ENCODE measurements around the gene RFXANK.

GRCh38 chr19:19151418-19151817 is 40.6 kb upstream of the RFXANK start:
- TF ChIP-seq CTCF (IDR thresholded peaks at IDR 0.05; ENCODE audit: poor library complexity, severe bottlenecking) (no peak), POLR2AphosphoS5 (IDR thresholded peaks at IDR 0.05) (no peak), EZH2 (IDR thresholded peaks at IDR 0.05; ENCODE audit: borderline replicate concordance, insufficient read depth, low read length, poor library complexity, severe bottlenecking) (no peak), REST (IDR thresholded peaks at IDR 0.05; ENCODE audit: borderline replicate concordance) (no peak), MXI1 (conservative IDR thresholded peaks at IDR 0.05; ENCODE audit: poor library complexity, severe bottlenecking) (no peak)
